T-cell (primary cell): ENCODE data around the gene COL18A1. TPM values are rescaled to one million over a fixed set of nuclear protein-coding genes. Genes with fewer than 3 reads are reported as not detected.
A peak's percentile ranks its signal among the peaks of the same experiment; 100 is the strongest.

ENCODE experiments used
- ATAC-seq, 4 experiments: fragments of 200-7000 bp in 3 of 4; fragments of 150-1000 bp in 1 of 4; cut with Tn5 transposase; replicated peaks in 1 of 4; 1 replicate in 3 of 4; 2 replicates in 1 of 4; pipeline ENCODE4 v1.10.0; 2021; ENCODE audit warnings: moderate library complexity in 3 of 4, mild to moderate bottlenecking in 2 of 4, moderate number of reproducible peaks in 1 of 4
- CTCF ChIA-PET, 2 donors: fragments of 300-600 bp; sonication (Branson Sonifier 250); formaldehyde crosslinking; loops; one replicate each; lab custom pipeline; 2022; ENCODE audit warnings: antibody characterized with exemption in 2 of 2; lab: Charles Lee
- POLR2A ChIA-PET, 2 donors: fragments of 300-600 bp; sonication (Branson Sonifier 250); formaldehyde crosslinking; loops; one replicate each; lab custom pipeline; 2022; ENCODE audit warnings: antibody characterized with exemption in 2 of 2; lab: Charles Lee
- DNase-seq, 35 experiments: peaks; one replicate each; pipeline versions ENCODE4 v3.0.0 to v3.0.0-alpha.2; 2013 to 2023
- H3K27ac ChIP-seq: one replicate; pipeline ENCODE4 v1.5.1; 2013; ENCODE audit warnings: low read length
- H3K27me3 ChIP-seq, 2 experiments: replicated peaks in 1 of 2; 1 replicate in 1 of 2; 2 replicates in 1 of 2; pipeline versions ENCODE4 v1.6.1 to v1.7.0; 2013; ENCODE audit warnings: low read length in 1 of 2, mixed read lengths in 1 of 2; ENCODE audit not compliant: control insufficient read depth in 2 of 2, insufficient read depth in 2 of 2; ENCODE audit errors: extremely low read depth in 1 of 2
- H3K36me3 ChIP-seq, 2 donors: 1 replicate in 1 of 2; 2 replicates in 1 of 2; pipeline versions ENCODE4 v1.6.1 to v1.7.0; 2013; ENCODE audit warnings: low read length in 1 of 2; ENCODE audit not compliant: control insufficient read depth in 2 of 2, insufficient read depth in 1 of 2; ENCODE audit errors: extremely low read depth in 1 of 2
- H3K4me1 ChIP-seq, 2 experiments: 1 replicate in 1 of 2; 2 replicates in 1 of 2; pipeline versions ENCODE4 v1.6.1 to v1.7.0; 2013; ENCODE audit warnings: low read length in 2 of 2, mixed read lengths in 1 of 2; ENCODE audit not compliant: insufficient read depth in 2 of 2, control insufficient read depth in 1 of 2; ENCODE audit errors: extremely low read depth in 1 of 2
- H3K4me3 ChIP-seq, 2 donors: 1 replicate in 1 of 2; 2 replicates in 1 of 2; pipeline versions ENCODE4 v1.5.1 to v1.7.0; 2013; ENCODE audit warnings: mild to moderate bottlenecking in 2 of 2, low read length in 1 of 2, moderate library complexity in 1 of 2; ENCODE audit not compliant: control insufficient read depth in 1 of 2; ENCODE audit errors: extremely low read depth in 1 of 2
- H3K9me3 ChIP-seq: 2 replicates; pipeline ENCODE4 v1.7.0; 2013
- H3K27ac Mint-ChIP-seq, 2 donors: one replicate each; pipeline ENCODE4 v1.8.0; 2020 to 2021; ENCODE audit warnings: mild to moderate bottlenecking in 2 of 2, mixed read lengths in 2 of 2
- H3K27me3 Mint-ChIP-seq, 2 donors: one replicate each; pipeline ENCODE4 v1.8.0; 2021 to 2022; ENCODE audit warnings: mixed read lengths in 2 of 2
- H3K36me3 Mint-ChIP-seq: one replicate; pipeline ENCODE4 v1.8.0; 2021; ENCODE audit warnings: mixed read lengths
- H3K4me1 Mint-ChIP-seq, 3 donors: one replicate each; pipeline ENCODE4 v1.8.0; 2020 to 2022; ENCODE audit warnings: mixed read lengths in 3 of 3, mild to moderate bottlenecking in 1 of 3
- H3K4me3 Mint-ChIP-seq, 3 donors: one replicate each; pipeline ENCODE4 v1.8.0; 2020 to 2022; ENCODE audit warnings: mild to moderate bottlenecking in 3 of 3, mixed read lengths in 3 of 3, moderate library complexity in 3 of 3
- H3K9me3 Mint-ChIP-seq, 3 donors: one replicate each; pipeline ENCODE4 v1.8.0; 2020 to 2022; ENCODE audit warnings: mixed read lengths in 3 of 3
- WGBS: methylation state at CpG from one replicate; pipeline ENCODE4 v1.1.5; 2013; ENCODE audit warnings: missing lambda C conversion rate; ENCODE audit not compliant: insufficient coverage; 5-methylcytosine and 5-hydroxymethylcytosine counted together
- total RNA-seq, 35 experiments: library from RNA in 6 of 35; stranded (reverse) in 6 of 35; fragments of 120-200 nt in 1 of 35; gene quantifications; one replicate each; pipeline versions ENCODE4 v1.2.1 to v1.2.4 and lab custom pipeline; 2013 to 2026

The COL18A1 gene
- total RNA-seq, 5 donors from 2014 or later (not counting 1 experiment from before 2014, with no cell fraction given): 7.2 to 53.8 (median 10.5) TPM

DNA sequence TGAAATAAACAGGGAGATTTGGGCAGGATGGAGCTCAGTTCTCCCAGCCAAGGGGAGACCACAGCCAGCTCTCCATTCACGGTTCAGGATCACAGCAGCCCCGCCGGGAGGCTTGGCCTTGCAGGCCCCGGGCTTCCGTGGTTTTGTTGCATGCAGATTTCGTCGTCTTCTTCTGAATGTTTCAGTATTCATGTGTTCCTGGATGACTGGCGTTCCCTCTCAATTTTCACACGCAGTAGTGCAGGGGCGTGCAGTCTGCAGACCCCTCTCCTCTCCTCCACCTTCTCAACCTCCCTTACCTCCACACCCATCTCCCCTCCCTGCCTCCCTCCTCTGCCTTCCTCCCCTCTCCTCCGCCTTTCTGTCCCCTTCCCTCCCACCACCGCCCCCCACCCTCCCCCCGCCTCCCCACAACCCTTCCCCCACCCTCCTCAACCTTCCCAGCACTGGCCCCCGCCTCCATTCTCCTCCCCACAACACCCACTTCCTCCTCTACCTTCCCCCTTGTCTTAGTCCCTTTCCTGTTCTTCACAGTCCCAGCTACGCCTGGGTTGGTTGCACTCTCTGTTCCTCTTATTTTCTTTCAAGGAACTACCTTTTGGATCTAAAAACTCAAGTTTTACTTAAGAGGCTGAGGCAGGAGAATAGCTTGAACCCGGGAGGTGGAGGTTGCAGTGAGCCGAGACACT, 145.7 kb downstream of the COL18A1 start:
- CTCF ChIA-PET: no interaction called here
- Histone ChIP-seq H3K9me3 (no peaks in the 10 kb centered on the region), H3K4me1 (peaks cover 31 to 40% of the 10 kb centered on the region in 2 experiments), H3K4me3 (peak overlapping the region; percentile 18 to 63), H3K36me3 (peaks cover 0 to 7% of the 10 kb centered on the region in 2 donors), H3K27ac (peak overlapping the region; percentile 51), H3K27me3 (peaks cover 0 to 2% of the 10 kb centered on the region in 2 experiments)
- H3K27me3 Mint-ChIP-seq: no peaks in the 10 kb centered on the region
- POLR2A ChIA-PET: interaction anchor here in 1 of 2 donors (0.7 kb wide), 1 partner anchor 67 kb away, joined by 3 read pairs; no protein-coding TSS in a partner anchor
- H3K9me3 Mint-ChIP-seq: no peaks in the 10 kb centered on the region
- DNase-seq (peak in 17 of 35 experiments; percentile 20 to 59 (median 30)), ATAC-seq (peak in 3 of 4 experiments; percentile 23 to 36 (median 35))
- WGBS: 6% methylated on average over 9 of the region's 17 CpGs
- peak overlapping the region; percentile 57 to 87 (median 80) for H3K4me3 Mint-ChIP-seq
- H3K4me1 Mint-ChIP-seq: peaks cover 34 to 43% (median 38%) of the 10 kb centered on the region in 3 donors
- no peaks in the 10 kb centered on the region for H3K36me3 Mint-ChIP-seq
- H3K27ac Mint-ChIP-seq: peak overlapping the region; percentile 91 to 99

GRCh38 chr21:45551316-45551715, 146.4 kb downstream of the COL18A1 start:
- ATAC-seq (peak in 2 of 4 experiments; percentile 31 to 37), DNase-seq (peak in 2 of 35 experiments; percentile 34 to 57)
- peak overlapping the region; percentile 57 to 87 (median 80) for H3K4me3 Mint-ChIP-seq
- H3K9me3 Mint-ChIP-seq: no peaks in the 10 kb centered on the region
- POLR2A ChIA-PET: interaction anchor here in 1 of 2 donors (0.7 kb wide), 1 partner anchor 68 kb away, joined by 3 read pairs; no protein-coding TSS in a partner anchor
- Histone ChIP-seq H3K27me3 (peaks cover 0 to 2% of the 10 kb centered on the region in 2 experiments), H3K4me1 (peaks cover 31 to 47% of the 10 kb centered on the region in 2 experiments), H3K27ac (peak overlapping the region; percentile 36), H3K36me3 (peaks cover 0 to 7% of the 10 kb centered on the region in 2 donors), H3K4me3 (peak overlapping the region in 1 of 2 donors; percentile 51), H3K9me3 (no peaks in the 10 kb centered on the region)
- no peaks in the 10 kb centered on the region for H3K36me3 Mint-ChIP-seq
- 8% methylated on average over 4 of the region's 8 CpGs for WGBS
- H3K27me3 Mint-ChIP-seq: no peaks in the 10 kb centered on the region
- H3K4me1 Mint-ChIP-seq: peaks cover 35 to 43% (median 38%) of the 10 kb centered on the region in 3 donors
- peak overlapping the region; percentile 91 to 99 for H3K27ac Mint-ChIP-seq
- CTCF ChIA-PET: no interaction called here

DNA sequence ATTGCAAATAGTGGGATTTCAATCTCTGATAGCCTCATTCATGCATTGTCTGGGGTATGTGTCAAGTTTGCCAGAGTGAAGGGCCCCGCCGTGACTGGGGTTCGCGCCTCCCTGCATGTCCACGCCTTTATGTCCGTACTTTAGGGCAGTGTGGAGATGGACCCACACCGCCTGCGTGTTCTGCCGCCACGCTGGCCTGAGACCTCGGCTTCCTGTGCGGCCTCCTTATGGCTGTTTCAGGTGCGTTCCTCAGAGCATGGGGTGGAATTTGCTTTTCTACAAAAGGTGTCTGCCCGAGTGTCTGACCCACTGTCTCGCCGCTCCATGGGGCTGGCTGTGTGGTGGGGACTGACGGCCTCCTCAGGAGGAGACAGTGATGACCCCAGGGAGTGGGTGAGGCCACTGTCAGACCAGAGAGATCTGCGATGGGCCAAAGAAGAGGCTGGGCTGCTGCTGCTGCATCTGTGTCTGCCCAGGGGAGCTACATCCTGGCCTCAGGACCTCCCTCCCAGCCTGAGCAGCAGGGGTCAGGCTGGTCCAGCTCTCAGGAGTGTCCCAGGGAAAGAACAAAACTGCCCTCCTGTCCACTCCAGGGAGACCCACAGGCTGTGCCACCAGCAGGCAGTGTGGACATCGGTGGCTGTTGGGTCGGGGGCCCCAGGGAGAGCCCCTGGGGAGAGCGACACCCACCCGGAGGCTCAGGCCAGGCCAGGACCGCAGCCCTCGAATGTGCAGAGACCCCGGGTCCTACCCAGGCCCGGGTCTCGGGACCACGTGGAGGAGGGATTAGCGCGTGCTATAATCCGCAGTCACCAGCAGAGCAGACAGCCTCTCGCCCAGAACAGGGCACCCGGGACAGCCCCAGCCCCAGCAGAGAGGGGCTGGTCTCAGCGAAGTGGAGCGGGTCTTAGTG, 147.1 kb downstream of the COL18A1 start:
- Histone ChIP-seq H3K4me3 (no peak overlapping the region), H3K9me3 (no peaks in the 10 kb centered on the region), H3K27me3 (peaks cover 0 to 2% of the 10 kb centered on the region in 2 experiments), H3K4me1 (peaks cover 31 to 47% of the 10 kb centered on the region in 2 experiments), H3K27ac (no peak overlapping the region), H3K36me3 (peaks cover 0 to 7% of the 10 kb centered on the region in 2 donors)
- no peak for DNase-seq
- no peak for ATAC-seq
- no peaks in the 10 kb centered on the region for H3K27me3 Mint-ChIP-seq
- H3K9me3 Mint-ChIP-seq: no peaks in the 10 kb centered on the region
- ChIA-PET POLR2A (interaction anchor here in 1 of 2 donors (0.7 kb wide), 1 partner anchor 68 kb away, joined by 3 read pairs; no protein-coding TSS in a partner anchor), CTCF (no interaction called here)
- no peaks in the 10 kb centered on the region for H3K36me3 Mint-ChIP-seq
- H3K27ac Mint-ChIP-seq: peak overlapping the region; percentile 91 to 99
- WGBS: 86% methylated on average over 29 of the region's 35 CpGs
- peak overlapping the region; percentile 57 to 87 (median 80) for H3K4me3 Mint-ChIP-seq
- H3K4me1 Mint-ChIP-seq: peaks cover 35 to 42% (median 38%) of the 10 kb centered on the region in 3 donors

- ATAC-seq: no peak
- Mint-ChIP-seq H3K4me3 (peak overlapping the region in 2 of 3 donors; percentile 24 to 39), H3K36me3 (no peaks in the 10 kb centered on the region), H3K9me3 (no peaks in the 10 kb centered on the region), H3K27me3 (no peaks in the 10 kb centered on the region), H3K4me1 (peaks cover 35 to 42% (median 38%) of the 10 kb centered on the region in 3 donors), H3K27ac (peak overlapping the region in 1 of 2 donors; percentile 44)
- peaks cover 0 to 7% of the 10 kb centered on the region in 2 donors for H3K36me3 ChIP-seq
- no peak for DNase-seq
- no peak overlapping the region for H3K27ac ChIP-seq
- peaks cover 0 to 2% of the 10 kb centered on the region in 2 experiments for H3K27me3 ChIP-seq
- no peaks in the 10 kb centered on the region for H3K9me3 ChIP-seq
- no peak overlapping the region for H3K4me3 ChIP-seq
- CTCF ChIA-PET: no interaction called here
- POLR2A ChIA-PET: no interaction called here
- H3K4me1 ChIP-seq: peaks cover 31 to 47% of the 10 kb centered on the region in 2 experiments
- 95% methylated on average over 26 of the region's 29 CpGs for WGBS
Observed at GRCh38 chr21:45552696-45553391, 147.9 kb downstream of the COL18A1 start.

GRCh38 chr21:45554477-45555175, 149.7 kb downstream of the COL18A1 start:
- under 1% methylated on average over 36 of the region's 53 CpGs for WGBS
- Histone ChIP-seq H3K4me1 (peaks cover 31 to 43% of the 10 kb centered on the region in 2 experiments), H3K4me3 (peak overlapping the region; percentile 79 to 81), H3K27ac (peak overlapping the region; percentile 61), H3K9me3 (no peaks in the 10 kb centered on the region), H3K27me3 (peaks cover 0 to 6% of the 10 kb centered on the region in 2 experiments), H3K36me3 (peaks cover 0 to 7% of the 10 kb centered on the region in 2 donors)
- Mint-ChIP-seq H3K27ac (peak overlapping the region; percentile 85 to 94), H3K4me1 (peaks cover 30 to 33% (median 31%) of the 10 kb centered on the region in 3 donors), H3K27me3 (no peaks in the 10 kb centered on the region), H3K4me3 (peak overlapping the region; percentile 90 to 96 (median 90)), H3K36me3 (no peaks in the 10 kb centered on the region), H3K9me3 (no peaks in the 10 kb centered on the region)
- ChIA-PET CTCF (no interaction called here), POLR2A (interaction anchor here in 1 of 2 donors (0.7 kb wide), 2 partner anchors 38 to 74 kb away, joined by 3 read pairs; no protein-coding TSS in a partner anchor)
- DNase-seq: peak; percentile 63 to 93 (median 86)
- ATAC-seq: peak; percentile 79 to 90 (median 82)
